HepG2 (cell line): ENCODE measurements around the gene MXI1.

ENCODE experiments used
- CTCF ChIP-seq: sonication (generic); formaldehyde crosslinking; IDR thresholded peaks from 2 replicates; pipeline ENCODE4 v1.5.0; 2020; ENCODE audit warnings: mild to moderate bottlenecking, missing genetic modification reagents, moderate library complexity
- PCBP1 ChIP-seq: fragments of 200-400 bp; formaldehyde crosslinking; IDR thresholded peaks from 2 replicates; pipeline ENCODE4 v1.6.1; 2017; ENCODE audit warnings: mild to moderate bottlenecking, low read depth, low read length, borderline replicate concordance
- PHF20 ChIP-seq: sonication (generic); formaldehyde crosslinking; IDR thresholded peaks from 2 replicates; pipeline ENCODE4 v1.5.0; 2020; ENCODE audit warnings: mild to moderate bottlenecking, missing genetic modification reagents
- SMC3 ChIP-seq: IDR thresholded peaks from 2 replicates; pipeline ENCODE4 v1.6.1; 2011; ENCODE audit warnings: low read length, improper control_type of control experiment
- ZBTB40 ChIP-seq, 2 experiments: fragments of 450-650 bp in 1 of 2; sonication (generic) in 1 of 2; formaldehyde crosslinking in 1 of 2; IDR thresholded peaks; 2 replicates each; pipeline versions ENCODE4 v1.6.1 to v1.8.0; 2016 to 2022; ENCODE audit warnings: antibody characterized with exemption in 1 of 2, mild to moderate bottlenecking in 1 of 2, missing genetic modification reagents in 1 of 2
- ZNF121 ChIP-seq: sonication (generic); formaldehyde crosslinking; IDR thresholded peaks from 2 replicates; pipeline ENCODE4 v1.5.0; 2020; ENCODE audit warnings: mild to moderate bottlenecking, missing genetic modification reagents

- TF ChIP-seq PCBP1 (no peak), ZNF121 (no peak), CTCF (CRISPR knock-in tag) (no peak), ZBTB40 (IDR thresholded peaks at IDR 0.05) (no peak), ZBTB40 (CRISPR knock-in tag; IDR thresholded peaks at IDR 0.05) (no peak), PHF20 (CRISPR knock-in tag) (peak; percentile 4; the same call in 1 of the 2 replicates), SMC3 (no peak)
Measured at GRCh38 chr10:110207805-110208613, 604 bp downstream of the MXI1 start.
